ENCODE measurements around the gene KDM4F.
"Not testable (repeated sequence)": the region's sequence is repeated elsewhere in the genome, so short reads cannot be mapped to it uniquely, and the experiment has no call there.

The KDM4F gene

DNA sequence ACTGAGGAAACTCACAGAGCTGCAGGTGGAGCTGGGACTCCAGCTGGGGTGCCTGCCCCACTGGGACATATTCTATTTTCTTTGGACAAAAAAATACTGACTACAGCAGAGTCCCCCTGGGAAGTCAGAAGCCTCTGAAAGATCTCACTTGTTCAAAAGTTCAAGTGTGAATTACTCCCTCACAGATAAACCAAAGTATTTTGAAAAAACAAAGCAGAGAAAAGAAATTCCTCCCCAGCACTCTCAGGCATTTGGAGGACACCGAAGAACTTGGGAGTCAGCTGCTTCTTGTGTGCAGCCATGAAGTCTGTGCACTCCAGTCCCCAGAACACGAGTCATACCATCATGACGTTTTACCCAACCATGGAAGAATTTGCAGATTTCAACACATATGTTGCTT is at the start of gene KDM4F:
Gene KDM4F (plus strand): TSS at position 301 of the 400 bp plus-strand sequence.
- not testable (repeated sequence) for DNase-seq

DNA sequence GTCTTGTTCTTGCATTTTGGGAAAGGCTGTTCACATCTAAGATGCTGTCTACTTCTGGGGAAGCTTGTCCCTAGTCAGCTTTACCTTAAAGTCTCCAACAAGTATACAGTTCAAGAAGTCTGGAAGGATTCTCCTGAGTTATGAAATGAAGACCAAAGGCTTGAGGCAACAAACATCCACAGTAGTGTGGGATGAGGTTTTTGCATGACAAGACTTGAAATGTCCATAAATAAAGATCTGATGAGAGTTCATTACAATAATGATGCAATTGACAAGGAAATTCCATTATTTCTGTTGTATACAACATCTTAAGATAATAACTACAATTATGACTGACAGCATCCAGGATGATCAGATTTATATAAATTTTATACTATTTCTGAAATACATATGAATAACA is 45.5 kb upstream of the KDM4F start:
- no peak for DNase-seq

DNA sequence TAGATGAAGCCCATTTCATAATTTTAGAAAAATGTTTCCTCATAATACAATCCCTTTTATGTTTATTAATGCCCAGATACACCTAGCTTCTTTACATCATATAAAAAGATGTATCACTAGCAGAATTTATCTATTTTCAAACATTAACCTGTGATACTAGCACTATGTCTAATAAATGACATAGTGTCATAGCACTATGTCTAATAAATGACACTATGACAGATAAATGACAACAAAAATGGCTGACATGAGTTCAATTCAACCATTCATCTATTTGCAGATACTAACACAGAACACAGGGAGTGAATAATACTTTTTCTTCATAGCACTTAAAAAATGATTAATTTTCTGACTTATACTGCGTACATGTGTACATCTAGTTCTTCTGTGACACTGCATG is 43.6 kb upstream of the KDM4F start:
- no peak for DNase-seq

DNA sequence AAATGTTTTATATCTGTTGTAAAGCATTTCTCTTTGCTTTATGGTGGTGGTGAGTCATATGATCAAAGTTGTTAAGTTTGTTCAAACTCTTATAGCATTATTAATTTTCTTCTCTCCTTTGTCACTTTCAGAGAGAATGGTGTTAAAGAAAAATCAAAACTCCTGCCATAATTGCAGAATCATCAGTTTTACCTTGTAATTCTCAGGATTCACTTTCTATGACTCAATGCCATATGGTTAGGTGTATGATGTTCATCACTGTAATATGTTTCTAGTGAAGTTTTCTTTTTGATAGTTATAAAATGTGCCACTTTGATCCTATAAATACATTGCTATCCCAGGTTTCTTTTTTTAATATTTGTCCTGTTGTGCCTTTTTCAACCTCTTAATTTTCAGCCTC is 37.8 kb upstream of the KDM4F start:
- DNase-seq: no peak

DNA sequence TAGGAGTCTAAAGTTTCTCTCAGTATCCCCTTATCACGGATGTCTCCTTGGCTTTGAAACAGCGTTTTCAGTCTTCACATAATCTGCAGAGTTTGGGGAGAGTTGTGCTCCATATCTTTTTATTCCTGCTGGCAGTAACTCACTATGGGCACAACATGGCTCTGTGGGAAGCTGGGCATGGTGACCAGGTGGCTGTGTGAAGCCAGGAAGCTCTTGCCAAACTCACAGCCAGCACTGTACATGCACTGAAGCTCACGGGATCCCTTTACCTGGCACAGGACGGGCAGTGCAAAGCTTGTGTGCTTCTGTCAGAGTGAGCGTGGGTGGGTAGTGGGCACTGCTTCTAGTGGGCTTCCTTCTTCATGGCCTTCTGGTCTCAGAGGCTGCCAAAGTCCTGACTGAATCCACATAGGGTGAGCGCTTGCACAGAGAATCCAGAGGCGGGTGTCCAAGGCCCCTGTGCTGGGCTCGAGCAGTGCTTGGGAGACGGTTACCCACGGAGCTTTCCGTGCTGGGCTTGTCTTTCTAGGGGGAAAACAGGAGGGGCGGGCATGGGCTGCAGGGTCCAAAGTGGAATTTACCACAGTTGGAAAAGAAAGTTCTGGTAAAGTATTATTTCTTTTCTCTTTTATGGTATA is 34.9 kb upstream of the KDM4F start:
- DNase-seq: no peak

DNA sequence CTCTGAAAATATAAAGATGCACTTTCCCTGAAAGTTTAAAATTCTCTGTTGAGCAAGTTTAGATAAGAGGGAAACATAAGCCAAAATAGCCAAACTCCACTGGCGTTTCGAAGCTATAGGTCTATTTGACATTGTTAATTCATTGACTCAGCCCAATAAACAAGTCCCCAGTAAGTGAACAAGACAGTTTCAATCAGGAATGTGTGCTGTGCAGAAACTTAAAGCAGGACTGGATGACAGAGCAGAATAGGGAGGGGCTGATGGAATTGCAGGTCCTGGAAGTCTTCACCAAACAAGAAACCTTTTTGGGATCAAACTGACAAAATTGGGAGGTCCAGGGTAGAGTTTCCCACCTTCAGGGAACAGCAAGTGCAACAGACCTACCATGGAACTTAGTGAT is 33.1 kb upstream of the KDM4F start:
- DNase-seq: no peak

DNA sequence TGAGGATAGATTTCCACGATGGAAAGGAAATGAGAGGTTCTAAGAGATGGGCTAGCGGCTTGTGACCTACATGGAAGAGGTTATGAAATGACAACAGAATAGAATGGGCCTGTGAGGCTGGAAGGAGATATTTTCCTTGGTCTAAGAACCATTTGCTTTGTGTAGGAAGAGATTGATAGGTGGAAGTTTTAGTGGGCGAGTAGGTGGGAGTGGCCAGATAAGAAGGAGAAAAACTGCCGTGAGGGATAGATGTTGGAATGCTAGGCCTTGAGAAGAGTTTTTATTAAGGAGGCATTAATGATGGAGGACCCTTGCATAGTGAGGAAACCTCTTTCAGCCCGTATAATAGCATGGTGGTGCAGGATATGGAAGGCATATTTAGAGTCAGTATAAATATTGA is 27.8 kb upstream of the KDM4F start:
- not testable (repeated sequence) for DNase-seq

DNA sequence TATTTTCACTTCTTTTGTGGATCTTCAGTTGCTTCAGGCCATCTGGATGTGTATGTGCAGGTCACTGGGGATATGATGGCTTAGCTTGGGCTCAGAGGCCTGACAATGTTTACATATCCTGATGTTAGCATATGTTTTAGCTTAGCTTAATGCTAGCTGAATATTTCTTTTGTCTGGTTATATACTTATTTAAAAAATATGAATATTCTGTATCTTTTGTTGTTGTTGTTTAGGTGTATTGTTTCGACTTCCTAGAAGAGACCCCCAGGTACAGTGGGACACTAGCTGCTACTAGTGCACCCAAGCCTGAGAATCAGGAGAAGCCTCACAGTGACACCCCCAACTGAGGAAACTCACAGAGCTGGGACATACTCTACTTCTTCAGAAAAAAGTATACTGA is 24.3 kb upstream of the KDM4F start, which contains the start of gene KDM4E:
Gene KDM4E (plus strand): TSS at position 301 of the 400 bp plus-strand sequence. CDS start 300 bp downstream, outside the sequence.
- no peak for DNase-seq

DNA sequence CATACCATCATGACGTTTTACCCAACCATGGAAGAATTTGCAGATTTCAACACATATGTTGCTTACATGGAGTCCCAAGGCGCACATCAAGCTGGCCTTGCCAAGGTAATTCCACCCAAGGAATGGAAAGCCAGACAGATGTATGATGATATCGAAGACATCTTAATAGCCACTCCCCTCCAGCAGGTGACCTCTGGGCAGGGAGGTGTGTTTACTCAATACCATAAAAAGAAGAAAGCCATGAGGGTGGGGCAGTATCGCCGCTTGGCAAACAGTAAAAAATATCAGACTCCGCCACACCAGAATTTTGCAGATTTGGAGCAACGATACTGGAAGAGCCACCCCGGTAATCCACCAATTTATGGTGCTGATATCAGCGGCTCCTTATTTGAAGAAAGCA is 23.6 kb upstream of the KDM4F start:
- DNase-seq: not testable (repeated sequence)

DNA sequence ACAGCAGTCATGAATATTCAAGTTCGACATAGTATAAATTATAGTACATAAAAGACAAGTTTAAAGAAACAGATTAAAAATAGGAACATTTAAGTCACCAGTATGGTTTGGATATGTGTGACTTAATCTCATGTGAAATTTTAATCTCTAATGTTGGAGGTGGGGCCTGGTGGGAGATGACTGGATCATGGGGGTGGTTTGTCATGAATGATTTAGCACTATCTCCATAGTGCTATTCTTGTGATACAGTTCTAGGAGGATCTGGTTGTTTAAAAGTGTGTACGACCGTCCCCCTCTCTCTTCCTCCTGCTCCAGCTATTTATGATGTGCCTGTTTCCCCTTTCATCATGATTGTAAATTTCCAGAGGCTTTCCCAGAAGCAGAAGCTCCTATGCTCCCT is 20.9 kb upstream of the KDM4F start:
- no peak for DNase-seq

DNA sequence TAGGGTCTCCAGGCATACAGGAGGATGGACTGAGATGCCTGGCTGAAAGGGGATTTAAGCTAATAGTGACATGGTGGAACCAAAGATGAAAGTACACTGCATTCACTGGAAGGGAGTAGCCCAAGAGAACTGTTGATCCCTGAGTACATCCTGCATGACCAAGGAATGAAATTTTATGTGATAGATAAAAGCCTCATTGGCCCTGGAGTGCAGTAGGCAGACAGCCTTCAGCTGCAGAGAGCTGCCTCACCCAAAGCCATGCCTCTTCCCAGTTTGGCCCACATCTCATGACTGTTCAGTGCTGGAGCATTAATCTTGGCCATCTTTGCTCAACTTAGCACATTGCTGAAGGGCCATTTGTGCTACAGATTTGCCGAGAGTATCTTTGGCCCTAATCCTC is 16.2 kb upstream of the KDM4F start:
- DNase-seq: no peak

DNA sequence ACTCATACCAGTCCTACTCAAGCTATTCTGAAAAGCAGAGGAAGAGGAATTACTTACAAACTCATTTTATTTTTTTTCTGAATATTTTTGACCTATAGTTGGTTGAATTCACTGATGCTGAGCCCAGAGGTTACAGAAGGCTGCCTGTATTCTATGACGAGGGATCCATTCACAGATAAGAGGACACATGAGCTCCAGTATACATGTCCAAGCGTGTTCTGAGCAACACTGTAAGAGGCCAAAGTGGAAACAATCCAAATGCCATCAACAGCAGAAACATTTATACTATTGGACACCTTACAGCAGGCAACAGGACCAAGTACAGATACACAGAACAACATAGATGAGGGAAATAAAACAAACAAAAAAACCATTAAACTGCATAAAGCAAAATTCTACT is 13.9 kb upstream of the KDM4F start:
- DNase-seq: no peak

DNA sequence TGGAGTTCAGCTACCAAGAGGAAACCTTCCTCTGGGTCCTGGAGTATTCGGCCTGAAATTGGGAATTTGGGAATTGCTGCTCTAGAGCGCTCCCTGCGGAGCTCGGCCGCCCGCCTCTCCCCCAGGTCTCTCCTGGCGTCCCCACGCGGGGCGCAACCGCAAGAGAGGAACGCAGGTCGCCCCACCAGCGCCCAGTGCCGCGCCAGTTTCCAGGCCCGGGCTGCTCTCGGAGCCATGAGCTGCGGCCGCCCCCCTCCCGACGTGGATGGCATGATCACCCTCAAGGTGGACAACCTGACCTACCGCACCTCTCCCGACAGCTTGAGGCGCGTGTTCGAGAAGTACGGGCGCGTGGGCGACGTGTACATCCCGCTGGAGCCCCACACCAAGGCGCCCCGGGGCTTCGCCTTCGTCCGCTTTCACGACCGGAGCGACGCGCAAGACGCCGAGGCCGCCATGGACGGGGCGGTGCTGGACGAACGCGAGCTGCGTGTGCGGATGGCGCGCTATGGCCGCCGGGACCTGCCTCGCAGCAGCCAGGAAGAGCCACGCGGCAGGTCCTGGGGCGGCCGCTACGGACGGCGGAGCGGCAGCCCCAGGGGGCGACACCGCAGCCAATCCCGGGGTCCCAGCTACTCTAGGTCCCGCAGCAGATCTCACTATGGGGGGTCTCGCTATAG is 11.7 kb upstream of the KDM4F start:
- DNase-seq: peak; percentile 20

DNA sequence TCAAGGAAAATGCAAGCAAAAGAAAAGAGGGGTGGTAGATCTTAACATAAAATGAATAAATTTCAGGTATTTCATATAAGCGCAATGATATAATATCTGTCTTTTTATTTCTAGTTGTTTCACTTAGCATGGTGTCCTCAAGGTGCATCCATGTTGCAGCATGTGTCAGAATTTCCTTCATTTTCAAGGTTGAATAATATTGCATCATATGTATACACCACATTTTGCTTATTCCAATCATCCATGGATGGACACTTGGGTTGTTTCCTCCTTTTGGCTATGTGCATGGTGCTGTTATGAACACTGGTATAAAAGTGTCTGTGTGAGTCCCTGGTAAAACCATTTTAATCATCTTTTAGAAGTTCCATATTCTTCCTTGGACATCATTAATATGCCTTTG is 7.0 kb upstream of the KDM4F start:
- DNase-seq: no peak

DNA sequence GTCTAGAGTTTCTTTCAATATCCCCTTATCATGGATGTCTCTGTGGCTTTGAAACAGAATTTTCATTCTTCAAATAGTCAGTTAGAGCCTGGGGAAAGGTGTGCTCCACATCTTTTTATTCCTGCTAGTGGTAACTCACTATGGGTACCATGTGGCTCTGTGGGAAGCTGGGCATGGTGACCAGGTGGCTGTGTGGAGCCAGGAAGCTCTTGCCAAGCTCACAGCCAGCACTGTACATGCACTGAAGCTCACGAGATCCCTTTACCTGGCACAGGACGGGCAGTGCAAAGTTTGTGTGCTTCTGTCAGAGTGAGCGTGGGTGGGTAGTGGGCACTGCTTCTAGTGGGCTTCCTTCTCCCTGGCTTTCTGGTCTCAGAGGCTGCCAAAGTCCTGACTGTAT is 6.3 kb upstream of the KDM4F start:
- DNase-seq: no peak

DNA sequence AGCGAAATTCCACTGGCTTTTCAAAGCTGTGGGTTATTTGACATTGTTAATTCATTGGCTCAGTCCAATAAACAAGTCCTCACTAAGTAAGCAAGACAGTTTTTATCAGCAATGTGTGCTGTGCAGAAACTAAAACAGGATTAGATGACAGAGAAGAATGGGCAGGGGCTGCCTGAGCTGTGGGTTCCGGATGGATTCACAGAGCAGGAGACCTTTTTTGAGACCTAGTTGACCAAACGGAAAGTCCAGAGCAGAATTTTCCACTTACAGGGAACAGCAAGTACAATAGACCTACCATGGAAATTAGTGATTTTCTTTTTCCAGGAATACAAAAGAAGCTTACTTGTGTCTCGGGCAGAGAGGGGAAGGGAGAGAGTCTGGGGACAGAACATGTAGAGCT is 5.2 kb upstream of the KDM4F start:
- no peak for DNase-seq

DNA sequence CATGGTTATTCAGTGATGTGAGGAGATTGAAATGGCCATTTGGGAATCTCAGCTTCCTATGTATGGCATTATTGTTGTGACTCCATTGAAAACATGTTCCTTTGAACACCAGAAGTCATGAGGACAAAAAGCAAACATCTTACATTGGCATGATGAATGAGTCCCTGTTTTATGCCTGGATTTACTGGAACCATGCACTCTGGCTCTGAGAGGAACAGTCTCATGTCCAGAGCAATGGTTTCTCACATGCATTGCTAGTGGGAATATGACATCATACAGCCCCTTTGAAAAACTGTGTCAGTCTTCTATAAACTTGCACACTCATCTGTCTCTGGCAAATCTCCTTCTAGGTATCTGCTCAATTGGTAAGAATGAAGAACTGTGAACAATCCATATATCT is 3.4 kb upstream of the KDM4F start:
- no peak for DNase-seq

DNA sequence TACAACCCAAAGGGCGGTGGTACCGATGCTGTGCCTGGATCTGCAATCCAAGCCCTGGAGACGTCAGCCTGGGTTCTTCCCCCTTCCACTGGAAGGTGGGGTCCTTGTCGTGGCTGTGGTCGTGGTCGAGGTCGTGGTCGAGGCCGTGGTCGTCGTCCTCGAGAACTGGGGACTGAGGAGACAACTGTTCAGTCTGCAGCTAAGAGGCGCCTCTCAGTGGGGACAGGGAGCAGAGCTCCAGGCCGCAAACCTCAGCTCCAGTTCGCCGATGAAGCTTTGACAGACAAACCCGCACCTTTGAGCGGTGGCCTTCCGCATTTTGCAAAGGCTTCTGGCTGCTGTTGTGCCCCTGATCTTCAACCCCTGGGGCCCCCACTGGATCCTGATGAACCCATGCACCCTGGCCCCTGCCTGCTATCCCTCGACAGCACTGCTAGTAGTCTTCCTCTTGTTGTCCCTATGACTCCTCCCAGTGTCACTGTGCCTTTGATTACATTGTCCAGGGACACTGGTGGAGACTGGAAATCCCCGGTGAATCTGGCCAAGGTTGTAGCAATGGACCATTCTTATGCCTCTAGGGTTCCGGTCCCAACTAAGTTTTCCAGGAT is 1.5 kb downstream of the KDM4F start:
- DNase-seq: no peak

DNA sequence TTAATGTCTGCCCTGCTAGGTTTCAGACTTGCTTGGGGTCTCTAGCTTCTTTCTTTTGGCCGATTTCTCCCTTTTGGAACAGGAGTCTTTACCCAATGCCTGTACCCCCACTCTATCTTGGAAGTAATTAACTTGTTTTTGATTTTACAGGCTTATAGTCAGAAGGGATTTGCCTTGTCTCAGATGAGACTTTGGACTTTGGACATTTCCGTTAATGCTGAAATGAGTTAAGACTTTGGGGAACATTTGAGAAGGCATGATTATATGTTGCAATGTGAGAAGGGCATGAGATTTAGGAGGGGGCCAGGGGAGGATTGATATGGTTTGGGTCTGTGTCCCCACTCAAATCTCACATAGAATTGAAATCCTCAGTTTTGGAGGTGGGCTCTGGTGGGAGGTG is 5.1 kb downstream of the KDM4F start:
- no peak for DNase-seq

DNA sequence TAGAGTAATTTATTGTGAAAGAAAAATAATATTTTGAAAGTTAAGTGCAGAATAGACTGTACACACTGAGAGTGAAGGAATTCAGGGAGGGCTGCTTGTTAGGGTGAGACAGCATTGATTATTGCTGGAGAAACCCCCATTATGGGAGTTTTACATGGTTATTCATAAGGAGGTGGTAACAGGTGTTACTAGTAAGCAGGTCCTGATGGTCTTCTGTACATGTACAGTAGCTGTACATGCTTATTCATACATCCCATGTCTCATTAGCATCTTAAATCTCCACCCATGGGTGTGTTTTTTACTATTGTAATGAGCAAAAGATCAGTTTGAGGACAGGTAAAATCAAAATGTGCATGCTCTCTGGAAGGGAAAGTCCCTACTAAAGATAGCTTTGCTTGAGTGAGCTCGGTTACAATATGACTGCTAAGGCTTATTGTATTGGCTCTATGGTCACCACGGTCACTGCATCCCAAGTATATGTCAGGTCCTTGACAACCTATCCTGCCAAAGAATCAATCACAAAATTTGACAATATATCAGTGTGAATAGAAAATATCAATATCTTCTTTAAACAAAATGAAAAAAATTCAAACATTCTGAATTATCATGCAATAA is 6.2 kb downstream of the KDM4F start:
- no peak for DNase-seq

DNA sequence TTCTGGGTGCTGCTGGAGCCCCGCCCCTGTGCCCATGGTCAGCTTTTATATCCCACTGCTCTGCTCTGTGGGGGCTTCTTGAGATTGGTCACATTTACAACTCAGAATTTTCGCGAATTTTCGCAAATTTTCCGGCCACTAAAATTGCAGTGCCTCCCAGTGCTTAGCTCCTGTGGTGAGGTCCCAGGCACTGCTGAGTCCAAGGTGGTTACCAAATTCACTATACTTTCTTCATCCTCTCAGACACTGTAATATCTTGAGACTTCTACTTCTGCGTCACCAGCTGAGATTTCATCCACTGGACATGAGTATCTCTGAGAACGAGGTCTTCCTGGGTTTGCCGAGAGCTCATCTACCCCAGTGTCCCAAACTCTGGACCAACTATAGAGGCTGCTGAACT is 8.7 kb downstream of the KDM4F start:
- no peak for DNase-seq

DNA sequence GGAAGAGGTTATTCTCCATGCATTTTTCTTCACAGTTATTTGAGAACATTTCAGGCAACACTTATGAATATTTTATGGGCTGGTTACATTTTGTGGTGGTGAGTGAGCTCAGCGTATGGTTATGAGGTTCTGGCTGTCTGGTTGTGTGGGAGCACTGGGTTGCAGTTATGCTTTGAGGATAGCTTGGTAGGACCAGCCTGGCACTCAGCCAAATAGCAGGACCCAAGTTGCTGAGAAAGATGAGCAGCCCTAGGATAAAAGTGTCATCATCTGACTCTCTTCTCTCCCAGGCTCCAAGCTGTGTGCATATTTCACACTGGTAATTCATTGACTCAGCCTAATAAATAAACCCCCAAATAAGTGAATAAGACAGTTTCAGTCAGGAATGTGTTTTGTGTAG is 9.4 kb downstream of the KDM4F start:
- DNase-seq: no peak

DNA sequence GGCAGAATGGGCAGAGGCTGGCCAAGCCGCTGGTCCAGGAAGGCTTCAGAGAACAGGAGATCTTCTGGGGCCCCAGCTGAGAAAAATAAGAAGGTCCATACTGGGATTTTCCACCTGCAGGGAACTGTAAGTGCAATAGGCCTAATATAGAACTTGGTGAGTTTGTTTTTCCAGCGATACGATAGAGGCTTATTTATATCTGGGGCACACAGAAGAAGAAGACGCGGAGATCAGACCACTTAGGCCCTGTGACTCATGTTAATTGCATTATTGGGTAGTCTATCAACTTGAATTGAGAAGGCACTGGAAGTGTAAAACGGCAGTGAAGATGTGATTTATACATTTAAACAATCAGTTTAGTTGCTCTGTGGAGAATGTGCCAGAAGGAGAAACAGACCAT is 9.8 kb downstream of the KDM4F start:
- DNase-seq: no peak

DNA sequence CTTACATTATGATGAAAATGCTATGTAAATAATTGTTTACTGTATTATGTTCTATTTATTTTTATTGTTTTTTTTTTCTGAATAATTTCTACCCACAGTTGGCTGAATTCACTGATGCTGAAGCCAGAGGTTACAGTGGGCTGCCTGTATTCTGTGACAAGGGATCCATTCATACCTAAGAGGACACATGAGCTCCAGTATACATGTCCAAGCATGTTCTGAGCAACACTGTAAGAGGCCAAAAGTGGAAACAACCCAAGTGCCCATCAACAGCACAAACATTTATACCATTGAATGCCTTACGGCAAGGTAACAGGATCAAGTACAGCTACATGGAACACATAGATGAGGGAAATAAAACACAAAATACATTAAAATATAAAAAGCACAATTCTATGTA is 16.1 kb downstream of the KDM4F start:
- no peak for DNase-seq

Data from stimulated activated CD4-positive, alpha-beta T cell treated with anti-CD3 and anti-CD28 coated beads, Interleukin-15, amount 100 ng/mL, for 24 hours (primary cell).